Neural cell (in vitro differentiated cells): ENCODE data around the gene SLC6A18. TPM values are rescaled to one million over a fixed set of nuclear protein-coding genes. Genes with fewer than 3 reads are reported as not detected.

ENCODE experiments used
- H2AFZ ChIP-seq: fragments of 200-600, 300-800 bp; sonication (generic), shearing (Covaris generic); 2 replicates; pipeline ENCODE4 v1.6.0; 2014; ENCODE audit warnings: low read depth, mild to moderate bottlenecking, antibody characterized with exemption, low read length, moderate library complexity
- H3F3A ChIP-seq: fragments of 200-600 bp; shearing (Covaris generic); 2 replicates; pipeline ENCODE4 v1.6.1; 2016; ENCODE audit warnings: mild to moderate bottlenecking, moderate library complexity, mixed read lengths, antibody characterized with exemption, low read length; ENCODE audit not compliant: insufficient read depth, poor library complexity, severe bottlenecking
- H3K27ac ChIP-seq: fragments of 200-600, 300-800 bp; sonication (generic), shearing (Covaris generic); 2 replicates; pipeline ENCODE4 v1.5.1; 2014; ENCODE audit warnings: mild to moderate bottlenecking, low read length, moderate library complexity
- H3K27me3 ChIP-seq: fragments of 300-800, 200-600 bp; sonication (generic), shearing (Covaris generic); 2 replicates; pipeline ENCODE4 v1.6.0; 2014; ENCODE audit warnings: mild to moderate bottlenecking, low read depth, low read length, moderate library complexity; ENCODE audit not compliant: insufficient read depth
- H3K36me3 ChIP-seq: fragments of 300-800, 200-600 bp; sonication (generic), shearing (Covaris generic); 2 replicates; pipeline ENCODE4 v1.5.1; 2014; ENCODE audit warnings: mild to moderate bottlenecking, antibody characterized with exemption, low read length, moderate library complexity; ENCODE audit not compliant: insufficient read depth
- H3K4me2 ChIP-seq: fragments of 300-800, 200-600 bp; sonication (generic), shearing (Covaris generic); 2 replicates; pipeline ENCODE4 v1.6.0; 2014; ENCODE audit warnings: mild to moderate bottlenecking, low read length
- H3K4me3 ChIP-seq: fragments of 300-800, 200-600 bp; sonication (generic), shearing (Covaris generic); 2 replicates; pipeline ENCODE4 v1.5.1; 2014; ENCODE audit warnings: mild to moderate bottlenecking, low read length, moderate library complexity
- H3K79me2 ChIP-seq: fragments of 200-600 bp; shearing (Covaris generic); replicated peaks from 2 replicates; pipeline ENCODE4 v1.6.0; 2014; ENCODE audit warnings: mild to moderate bottlenecking, low read length, moderate library complexity; ENCODE audit not compliant: insufficient read depth
- H3K9ac ChIP-seq: fragments of 300-800, 200-600 bp; sonication (generic), shearing (Covaris generic); 2 replicates; pipeline ENCODE4 v1.6.1; 2016; ENCODE audit warnings: mild to moderate bottlenecking, low read length, mixed read lengths
- H3K9me2 ChIP-seq: fragments of 200-600 bp; shearing (Covaris generic); 2 replicates; pipeline ENCODE4 v1.6.1; 2016; ENCODE audit warnings: mild to moderate bottlenecking, low read length, mixed read lengths; ENCODE audit not compliant: insufficient read depth
- H3K9me3 ChIP-seq: fragments of 200-600, 300-800 bp; sonication (generic), shearing (Covaris generic); 2 replicates; pipeline ENCODE4 v1.6.1; 2016; ENCODE audit warnings: mild to moderate bottlenecking, mixed run types, low read length, moderate library complexity, mixed read lengths
- H4K20me1 ChIP-seq: fragments of 200-600 bp; shearing (Covaris generic); 2 replicates; pipeline ENCODE4 v1.6.1; 2016; ENCODE audit warnings: mild to moderate bottlenecking, mixed run types; ENCODE audit not compliant: insufficient read depth
- EP300 ChIP-seq: fragments of 450-650 bp; conservative IDR thresholded peaks from 2 replicates; pipeline ENCODE4 v1.6.1; 2014; ENCODE audit warnings: antibody characterized with exemption, mild to moderate bottlenecking, moderate library complexity; ENCODE audit not compliant: poor library complexity, severe bottlenecking
- EZH2 ChIP-seq: fragments of 200-600, 300-800 bp; shearing (Covaris generic), sonication (generic); IDR thresholded peaks from 2 replicates; pipeline ENCODE4 v1.6.1; 2014; ENCODE audit warnings: antibody characterized with exemption, low read length, borderline replicate concordance, mild to moderate bottlenecking; ENCODE audit not compliant: insufficient read depth, poor library complexity, severe bottlenecking
- MXI1 ChIP-seq: fragments of 450-650 bp; conservative IDR thresholded peaks from 2 replicates; pipeline ENCODE4 v1.6.1; 2014; ENCODE audit warnings: antibody characterized with exemption, mild to moderate bottlenecking; ENCODE audit not compliant: poor library complexity, severe bottlenecking
- POLR2AphosphoS5 ChIP-seq: IDR thresholded peaks from 2 replicates; pipeline ENCODE4 v1.6.1; 2012
- RAD21 ChIP-seq: fragments of 450-650 bp; conservative IDR thresholded peaks from 2 replicates; pipeline ENCODE4 v1.6.1; 2014; ENCODE audit warnings: antibody characterized with exemption, mild to moderate bottlenecking, moderate library complexity
- SMC3 ChIP-seq: fragments of 450-650 bp; conservative IDR thresholded peaks from 2 replicates; pipeline ENCODE4 v1.6.1; 2014; ENCODE audit warnings: antibody characterized with exemption, mild to moderate bottlenecking, moderate library complexity; ENCODE audit not compliant: poor library complexity
- TAF1 ChIP-seq: IDR thresholded peaks from 2 replicates; pipeline ENCODE4 v1.6.1; 2012; ENCODE audit warnings: low read depth
- polyA plus RNA-seq: library from polyadenylated mRNA; depleted of rRNA; stranded (reverse); fragments of >200 nt; gene quantifications from 2 replicates; pipeline ENCODE4 v1.2.3, GENCODE V29; 2014
- TF ChIP-seq, protein P1 (sequence below): IDR thresholded peaks from 2 replicates; pipeline ENCODE4 v1.6.1; 2012; ENCODE audit warnings: borderline replicate concordance
- TF ChIP-seq, protein P2 (sequence below): fragments of 450-650 bp; IDR thresholded peaks from 2 replicates; pipeline ENCODE4 v1.5.1; 2014; ENCODE audit warnings: antibody characterized with exemption, mild to moderate bottlenecking, moderate library complexity; ENCODE audit not compliant: poor library complexity, severe bottlenecking

SLC6A18 gene
- polyA plus RNA-seq, 1 donor from 2014 or later, result not detected

DNA sequence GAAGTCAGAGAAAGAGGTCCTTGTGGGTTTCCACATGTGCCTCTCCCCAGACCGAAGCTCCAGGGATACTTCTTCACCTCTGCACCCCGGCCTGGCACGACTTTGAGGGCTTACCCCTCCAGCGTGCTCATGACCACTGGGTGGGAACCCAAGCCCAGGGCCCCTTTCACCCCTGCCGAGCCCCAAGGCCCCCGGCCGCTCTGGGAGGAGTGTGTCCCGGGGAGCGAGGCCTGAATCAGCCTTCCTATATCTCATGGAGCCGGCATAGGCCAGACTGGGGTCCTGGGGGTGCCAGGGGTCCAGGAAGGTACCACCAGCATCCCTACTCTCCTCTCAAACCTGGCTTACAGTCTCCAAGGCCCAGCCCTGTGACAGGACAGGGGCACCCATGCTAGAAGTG is 52.6 kb downstream of the SLC6A18 start:
- Histone ChIP-seq H3K27ac (no peak overlapping the region), H3K27me3 (no peaks in the 10 kb centered on the region), H3K9ac (no peak overlapping the region), H3K9me2 (no peaks in the 10 kb centered on the region), H3K9me3 (no peaks in the 10 kb centered on the region), H3K79me2 (no peaks in the 10 kb centered on the region), H3K4me3 (no peak overlapping the region), H4K20me1 (no peaks in the 10 kb centered on the region), H3K36me3 (no peaks in the 10 kb centered on the region), H3K4me2 (no peak overlapping the region), H2AFZ (no peak overlapping the region), H3F3A (no peaks in the 10 kb centered on the region)
- no peak for TF ChIP-seq EZH2

DNA sequence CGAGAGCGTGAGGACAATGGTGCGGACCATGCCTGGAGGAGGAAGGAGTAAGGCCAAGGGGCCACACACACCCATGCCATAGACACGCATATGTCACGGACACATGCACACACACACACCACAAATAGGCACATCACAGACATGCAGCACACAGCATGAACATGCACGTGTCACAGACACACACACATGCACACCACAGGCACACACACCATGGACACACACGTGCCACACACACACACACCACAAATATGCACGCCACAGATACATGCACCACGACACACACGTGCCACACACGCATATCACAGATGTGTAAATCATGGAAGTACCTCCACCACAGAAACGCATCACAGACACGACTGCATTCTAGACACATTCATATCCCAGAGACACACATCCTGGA is 53.0 kb downstream of the SLC6A18 start:
- TF ChIP-seq, protein P1, sequence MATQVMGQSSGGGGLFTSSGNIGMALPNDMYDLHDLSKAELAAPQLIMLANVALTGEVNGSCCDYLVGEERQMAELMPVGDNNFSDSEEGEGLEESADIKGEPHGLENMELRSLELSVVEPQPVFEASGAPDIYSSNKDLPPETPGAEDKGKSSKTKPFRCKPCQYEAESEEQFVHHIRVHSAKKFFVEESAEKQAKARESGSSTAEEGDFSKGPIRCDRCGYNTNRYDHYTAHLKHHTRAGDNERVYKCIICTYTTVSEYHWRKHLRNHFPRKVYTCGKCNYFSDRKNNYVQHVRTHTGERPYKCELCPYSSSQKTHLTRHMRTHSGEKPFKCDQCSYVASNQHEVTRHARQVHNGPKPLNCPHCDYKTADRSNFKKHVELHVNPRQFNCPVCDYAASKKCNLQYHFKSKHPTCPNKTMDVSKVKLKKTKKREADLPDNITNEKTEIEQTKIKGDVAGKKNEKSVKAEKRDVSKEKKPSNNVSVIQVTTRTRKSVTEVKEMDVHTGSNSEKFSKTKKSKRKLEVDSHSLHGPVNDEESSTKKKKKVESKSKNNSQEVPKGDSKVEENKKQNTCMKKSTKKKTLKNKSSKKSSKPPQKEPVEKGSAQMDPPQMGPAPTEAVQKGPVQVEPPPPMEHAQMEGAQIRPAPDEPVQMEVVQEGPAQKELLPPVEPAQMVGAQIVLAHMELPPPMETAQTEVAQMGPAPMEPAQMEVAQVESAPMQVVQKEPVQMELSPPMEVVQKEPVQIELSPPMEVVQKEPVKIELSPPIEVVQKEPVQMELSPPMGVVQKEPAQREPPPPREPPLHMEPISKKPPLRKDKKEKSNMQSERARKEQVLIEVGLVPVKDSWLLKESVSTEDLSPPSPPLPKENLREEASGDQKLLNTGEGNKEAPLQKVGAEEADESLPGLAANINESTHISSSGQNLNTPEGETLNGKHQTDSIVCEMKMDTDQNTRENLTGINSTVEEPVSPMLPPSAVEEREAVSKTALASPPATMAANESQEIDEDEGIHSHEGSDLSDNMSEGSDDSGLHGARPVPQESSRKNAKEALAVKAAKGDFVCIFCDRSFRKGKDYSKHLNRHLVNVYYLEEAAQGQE, result no peak
- no peak for TF ChIP-seq MXI1
- no peak for TF ChIP-seq POLR2AphosphoS5
- TF ChIP-seq TAF1, result no peak
- TF ChIP-seq EZH2, result no peak
- TF ChIP-seq, protein P2, sequence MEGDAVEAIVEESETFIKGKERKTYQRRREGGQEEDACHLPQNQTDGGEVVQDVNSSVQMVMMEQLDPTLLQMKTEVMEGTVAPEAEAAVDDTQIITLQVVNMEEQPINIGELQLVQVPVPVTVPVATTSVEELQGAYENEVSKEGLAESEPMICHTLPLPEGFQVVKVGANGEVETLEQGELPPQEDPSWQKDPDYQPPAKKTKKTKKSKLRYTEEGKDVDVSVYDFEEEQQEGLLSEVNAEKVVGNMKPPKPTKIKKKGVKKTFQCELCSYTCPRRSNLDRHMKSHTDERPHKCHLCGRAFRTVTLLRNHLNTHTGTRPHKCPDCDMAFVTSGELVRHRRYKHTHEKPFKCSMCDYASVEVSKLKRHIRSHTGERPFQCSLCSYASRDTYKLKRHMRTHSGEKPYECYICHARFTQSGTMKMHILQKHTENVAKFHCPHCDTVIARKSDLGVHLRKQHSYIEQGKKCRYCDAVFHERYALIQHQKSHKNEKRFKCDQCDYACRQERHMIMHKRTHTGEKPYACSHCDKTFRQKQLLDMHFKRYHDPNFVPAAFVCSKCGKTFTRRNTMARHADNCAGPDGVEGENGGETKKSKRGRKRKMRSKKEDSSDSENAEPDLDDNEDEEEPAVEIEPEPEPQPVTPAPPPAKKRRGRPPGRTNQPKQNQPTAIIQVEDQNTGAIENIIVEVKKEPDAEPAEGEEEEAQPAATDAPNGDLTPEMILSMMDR, result no peak
- TF ChIP-seq SMC3, result no peak
- TF ChIP-seq RAD21, result no peak
- no peak for TF ChIP-seq EP300
- no peaks in the 10 kb centered on the region for H3F3A ChIP-seq
- no peak overlapping the region for H2AFZ ChIP-seq
- no peaks in the 10 kb centered on the region for H4K20me1 ChIP-seq
- H3K27me3 ChIP-seq, result no peaks in the 10 kb centered on the region
- no peaks in the 10 kb centered on the region for H3K79me2 ChIP-seq
- no peaks in the 10 kb centered on the region for H3K9me2 ChIP-seq
- no peaks in the 10 kb centered on the region for H3K9me3 ChIP-seq
- H3K36me3 ChIP-seq, result no peaks in the 10 kb centered on the region
- H3K9ac ChIP-seq, result no peak overlapping the region
- H3K4me3 ChIP-seq, result no peak overlapping the region
- no peak overlapping the region for H3K4me2 ChIP-seq
- H3K27ac ChIP-seq, result no peak overlapping the region

DNA sequence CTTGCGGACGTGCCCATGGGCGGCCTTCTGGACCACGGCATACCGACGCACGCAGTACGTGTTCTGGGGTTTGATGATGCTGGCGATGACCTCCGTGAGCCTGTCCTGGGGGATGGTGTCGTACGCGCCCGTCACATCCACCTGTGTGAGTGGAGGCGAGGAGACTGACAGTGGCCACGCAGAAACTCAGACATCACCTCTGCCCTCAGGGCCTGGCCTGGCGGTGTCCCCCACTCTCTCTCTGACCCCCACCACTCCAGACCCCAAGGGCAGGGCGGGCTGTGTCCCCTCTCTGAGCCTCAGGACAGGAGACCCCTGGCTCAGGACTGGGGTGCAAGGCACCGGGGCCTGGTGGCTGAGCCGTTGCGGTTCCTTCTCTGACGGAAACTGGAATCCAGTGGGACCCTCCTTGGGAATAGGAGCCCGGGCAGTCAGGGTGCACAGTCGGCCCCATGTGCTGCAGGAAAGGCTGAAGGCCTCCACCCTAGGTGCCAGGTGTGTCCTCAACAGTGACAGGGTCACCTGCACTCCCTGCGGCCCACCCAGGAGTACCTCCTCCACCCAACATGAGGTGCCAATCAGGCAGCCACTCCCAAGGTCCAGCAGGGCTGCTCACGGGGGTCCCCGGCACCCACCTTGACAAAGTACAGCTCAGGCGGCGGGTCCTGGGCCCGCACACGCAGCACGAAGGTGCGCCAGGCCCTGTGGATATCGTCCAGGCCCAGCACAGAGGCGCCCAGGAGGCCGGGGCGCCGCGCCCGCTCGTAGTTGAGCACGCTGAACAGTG is 53.7 kb downstream of the SLC6A18 start:
- Histone ChIP-seq H3K9me2 (no peaks in the 10 kb centered on the region), H4K20me1 (no peaks in the 10 kb centered on the region), H3K9ac (no peak overlapping the region), H3F3A (no peaks in the 10 kb centered on the region), H3K79me2 (no peaks in the 10 kb centered on the region), H3K4me3 (no peak overlapping the region), H3K4me2 (no peak overlapping the region), H3K36me3 (no peaks in the 10 kb centered on the region), H3K27ac (no peak overlapping the region), H2AFZ (no peak overlapping the region), H3K9me3 (no peaks in the 10 kb centered on the region), H3K27me3 (no peaks in the 10 kb centered on the region)
- TF ChIP-seq EZH2 (no peak), POLR2AphosphoS5 (no peak), MXI1 (no peak), RAD21 (no peak), SMC3 (no peak), EP300 (no peak), TAF1 (no peak)
- TF ChIP-seq, protein P1, result no peak
- TF ChIP-seq, protein P2, result no peak
